Astrocyte (in vitro differentiated cells and primary cell): ENCODE results near the gene PTPRN2.

ENCODE experiments used
- CTCF ChIP-seq: IDR thresholded peaks from 2 replicates; pipeline ENCODE4 v1.5.1; 2011; ENCODE audit warnings: low read depth, mild to moderate bottlenecking, inconsistent platforms, low read length, moderate library complexity; ENCODE audit not compliant: insufficient read depth
- EZH2 ChIP-seq: IDR thresholded peaks from 2 replicates; pipeline ENCODE4 v1.6.1; 2012; ENCODE audit warnings: mild to moderate bottlenecking, low read length, inconsistent platforms; ENCODE audit not compliant: insufficient read depth

DNA sequence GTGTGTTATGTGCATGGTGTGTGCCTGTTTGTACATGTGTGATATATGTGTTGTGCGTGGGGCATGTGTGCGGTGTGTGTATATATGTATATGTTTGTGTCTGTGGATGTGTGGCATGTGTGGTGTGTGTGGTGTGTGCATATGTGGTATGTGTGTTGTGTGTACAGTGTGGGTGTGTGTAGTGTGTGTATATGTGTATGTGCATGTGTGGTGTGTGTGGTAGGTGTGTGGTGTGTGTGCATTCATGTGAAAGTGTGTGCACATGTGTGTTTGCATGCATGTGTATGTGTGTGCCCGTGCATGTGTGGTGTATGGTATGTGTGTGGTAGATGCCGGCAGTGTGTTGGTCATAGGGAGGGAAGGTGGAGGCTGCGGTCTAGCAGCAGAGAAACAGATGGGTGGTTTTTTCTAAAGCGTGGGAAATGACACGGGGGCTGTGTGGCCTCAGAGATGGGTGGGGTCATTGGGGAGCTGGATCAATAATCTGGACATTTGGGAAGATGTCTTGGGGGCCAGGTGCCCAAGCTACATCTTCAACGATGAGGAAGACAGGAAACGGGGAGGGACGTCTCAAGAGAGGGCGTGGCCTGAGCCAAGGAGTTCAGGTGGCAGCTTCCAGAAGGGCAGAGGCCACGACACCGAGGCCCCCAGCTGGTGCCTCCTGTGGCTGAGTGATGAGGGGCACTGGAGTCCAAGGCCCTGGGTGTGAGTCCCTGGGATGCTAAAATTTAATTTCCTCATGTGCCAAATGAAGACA, 769.5 kb downstream of the PTPRN2 start:
- TF ChIP-seq CTCF (no peak), EZH2 (no peak)
